HT1080 (cell line): ENCODE results near the gene KRTAP1-3. TPM values are rescaled to one million over a fixed set of nuclear protein-coding genes. Genes with fewer than 3 reads are reported as not detected.
"Not testable (repeated sequence)": the region's sequence is repeated elsewhere in the genome, so short reads cannot be mapped to it uniquely, and the experiment has no call there.

Source experiments
- DNase-seq: peaks from one replicate; pipeline ENCODE4 v3.0.0-alpha.2; 2015; ENCODE audit warnings: low read depth
- polyA plus RNA-seq, 2 experiments: library from polyadenylated mRNA; depleted of rRNA; stranded (reverse); fragments of >200 nt; gene quantifications; 2 replicates each; pipeline ENCODE4 v1.2.3, GENCODE V29; 2015
- total RNA-seq: library from RNA; depleted of rRNA; stranded (reverse); fragments of >200 nt; shearing (Covaris generic); gene quantifications from 2 replicates; pipeline ENCODE4 v1.2.3, GENCODE V29; 2014; rRNA removed

KRTAP1-3 gene, protein sequence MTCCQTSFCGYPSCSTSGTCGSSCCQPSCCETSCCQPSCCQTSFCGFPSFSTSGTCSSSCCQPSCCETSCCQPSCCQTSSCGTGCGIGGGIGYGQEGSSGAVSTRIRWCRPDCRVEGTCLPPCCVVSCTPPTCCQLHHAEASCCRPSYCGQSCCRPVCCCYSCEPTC
- not detected in 2 replicates for total RNA-seq
- polyA plus RNA-seq (2015; cell fraction: cytosol; rRNA removed): not detected in 2 replicates
- not detected in 2 replicates for polyA plus RNA-seq (2015; cell fraction: nucleus; rRNA removed)

DNA sequence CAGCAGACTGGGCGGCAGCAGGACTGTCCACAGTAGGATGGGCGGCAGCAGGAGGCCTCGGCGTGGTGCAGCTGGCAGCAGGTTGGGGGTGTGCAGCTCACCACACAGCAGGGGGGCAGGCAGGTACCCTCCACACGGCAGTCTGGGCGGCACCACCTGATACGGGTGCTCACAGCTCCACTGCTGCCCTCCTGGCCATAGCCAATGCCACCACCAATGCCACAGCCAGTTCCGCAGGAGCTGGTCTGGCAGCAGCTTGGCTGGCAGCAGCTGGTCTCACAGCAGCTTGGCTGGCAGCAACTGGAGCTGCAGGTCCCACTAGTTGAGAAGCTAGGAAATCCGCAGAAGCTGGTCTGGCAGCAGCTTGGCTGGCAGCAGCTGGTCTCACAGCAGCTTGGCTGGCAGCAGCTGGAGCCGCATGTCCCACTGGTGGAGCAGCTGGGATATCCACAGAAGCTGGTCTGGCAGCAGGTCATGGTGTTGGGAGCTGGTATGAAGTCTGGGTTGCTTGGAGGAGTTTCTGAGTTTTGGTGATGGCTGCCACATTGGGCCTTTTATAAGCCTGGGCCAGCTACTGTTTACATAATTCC is at the start of gene KRTAP1-3:
Gene KRTAP1-3 (minus strand): TSS at position 529 of the 590 bp plus-strand sequence. CDS start 53 bp downstream, at position 476.
- not testable (repeated sequence) for DNase-seq

DNA sequence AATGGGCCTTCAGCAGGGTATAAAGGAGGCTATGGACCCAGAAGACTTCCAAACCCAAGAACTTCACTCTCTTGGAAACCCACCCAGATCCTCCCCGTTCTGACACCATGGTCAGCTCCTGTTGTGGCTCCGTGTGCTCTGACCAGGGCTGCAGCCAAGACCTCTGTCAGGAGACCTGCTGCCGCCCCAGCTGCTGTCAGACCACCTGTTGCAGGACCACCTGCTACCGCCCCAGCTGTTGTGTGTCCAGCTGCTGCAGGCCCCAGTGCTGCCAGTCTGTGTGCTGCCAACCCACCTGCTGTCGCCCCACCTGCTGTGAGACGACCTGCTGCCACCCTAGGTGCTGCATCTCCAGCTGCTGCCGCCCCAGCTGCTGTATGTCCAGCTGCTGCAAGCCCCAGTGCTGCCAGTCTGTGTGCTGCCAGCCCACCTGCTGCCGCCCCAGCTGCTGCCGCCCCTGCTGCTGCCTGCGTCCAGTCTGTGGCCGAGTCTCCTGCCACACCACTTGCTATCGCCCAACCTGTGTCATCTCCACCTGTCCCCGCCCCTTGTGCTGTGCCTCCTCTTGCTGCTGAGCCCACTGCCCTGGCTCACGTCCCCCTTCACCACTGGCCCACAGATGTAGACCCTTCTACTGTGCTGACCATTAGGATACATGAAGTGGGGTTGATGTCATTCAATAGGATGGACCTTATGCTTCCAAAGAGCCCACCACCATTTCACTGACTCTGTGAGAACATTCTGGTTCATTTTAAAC is 49.6 kb upstream of the KRTAP1-3 start, which contains the start of gene KRTAP4-7:
Gene KRTAP4-7 (plus strand): TSS at position 51 of the 757 bp plus-strand sequence. CDS start 57 bp downstream, at position 108.
- DNase-seq: not testable (repeated sequence)

DNA sequence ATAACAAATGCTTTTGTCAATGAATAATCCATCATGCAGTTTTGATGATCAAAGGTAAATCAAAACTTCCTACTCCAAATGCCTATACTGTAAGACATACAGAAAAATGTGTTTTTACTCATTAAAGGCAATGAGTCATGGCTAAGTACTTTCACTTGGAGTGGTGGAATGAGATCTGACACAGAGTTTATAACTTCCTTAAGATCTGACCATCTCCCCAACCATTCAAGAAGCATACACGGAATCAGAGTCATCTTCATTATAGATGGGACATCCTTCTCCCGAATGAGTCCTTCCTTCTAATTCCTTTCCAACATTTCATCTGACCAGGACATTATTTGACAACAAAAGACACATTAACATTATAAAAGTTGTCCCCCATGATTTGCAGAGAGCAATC is 48.8 kb upstream of the KRTAP1-3 start:
- DNase-seq: peak; percentile 82

DNA sequence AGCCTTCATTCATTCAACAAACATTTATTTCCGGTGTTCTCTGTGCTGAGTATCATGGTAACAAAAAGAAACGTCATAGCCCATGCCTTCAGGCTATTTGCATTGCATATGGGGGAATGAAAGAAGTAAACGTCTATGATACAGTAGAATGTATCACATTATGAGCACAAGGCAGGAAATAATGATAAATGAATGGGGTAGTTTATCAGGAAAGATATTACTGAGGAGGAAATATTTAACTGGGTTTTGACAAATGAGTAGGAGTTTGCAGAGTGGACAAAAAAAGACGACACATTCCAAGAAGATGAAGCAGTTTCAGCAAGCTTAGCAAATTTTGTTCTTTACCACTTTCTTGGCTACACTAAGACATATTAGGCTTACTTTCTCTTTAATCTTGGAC is 48.0 kb upstream of the KRTAP1-3 start:
- DNase-seq: peak; percentile 44

DNA sequence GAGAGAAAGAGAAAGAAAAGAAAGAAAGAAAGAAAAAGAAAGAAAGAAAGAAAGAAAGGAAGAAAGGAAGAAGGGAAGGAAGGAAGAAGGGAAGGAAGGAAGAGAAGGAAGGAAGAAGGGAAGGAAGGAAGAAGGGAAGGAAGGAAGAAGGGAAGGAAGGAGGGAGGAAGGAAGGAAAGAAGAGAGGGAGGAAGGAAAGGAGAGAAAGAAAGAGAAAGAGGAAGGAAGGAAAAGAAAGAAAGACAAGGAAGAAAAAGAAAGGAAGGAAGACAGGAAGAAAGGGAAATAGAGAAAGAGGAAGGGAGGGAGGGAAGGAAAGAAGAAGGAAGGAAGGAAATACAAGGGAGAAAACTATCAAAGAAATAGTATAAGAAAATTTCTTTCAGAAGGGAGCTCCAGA is 42.1 kb upstream of the KRTAP1-3 start:
- no peak for DNase-seq

DNA sequence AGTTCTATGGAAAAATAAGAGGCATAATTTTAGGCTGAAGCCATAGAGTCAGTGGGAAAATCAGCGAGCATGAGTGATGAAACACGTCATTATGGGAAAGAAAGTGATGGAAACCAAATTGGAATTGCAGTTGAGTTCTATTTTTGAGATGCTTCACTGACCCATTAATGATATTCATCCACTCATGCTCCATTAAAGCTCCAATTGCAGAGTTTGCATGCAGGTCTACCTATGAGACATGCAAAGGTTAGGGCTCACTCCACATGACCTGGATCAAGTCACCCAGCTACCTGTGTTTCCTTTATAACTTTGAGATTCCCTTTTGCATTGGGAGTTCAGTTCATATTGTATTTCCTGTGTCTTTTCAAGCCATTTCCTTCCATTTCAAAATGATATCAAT is 39.0 kb upstream of the KRTAP1-3 start:
- DNase-seq: no peak

DNA sequence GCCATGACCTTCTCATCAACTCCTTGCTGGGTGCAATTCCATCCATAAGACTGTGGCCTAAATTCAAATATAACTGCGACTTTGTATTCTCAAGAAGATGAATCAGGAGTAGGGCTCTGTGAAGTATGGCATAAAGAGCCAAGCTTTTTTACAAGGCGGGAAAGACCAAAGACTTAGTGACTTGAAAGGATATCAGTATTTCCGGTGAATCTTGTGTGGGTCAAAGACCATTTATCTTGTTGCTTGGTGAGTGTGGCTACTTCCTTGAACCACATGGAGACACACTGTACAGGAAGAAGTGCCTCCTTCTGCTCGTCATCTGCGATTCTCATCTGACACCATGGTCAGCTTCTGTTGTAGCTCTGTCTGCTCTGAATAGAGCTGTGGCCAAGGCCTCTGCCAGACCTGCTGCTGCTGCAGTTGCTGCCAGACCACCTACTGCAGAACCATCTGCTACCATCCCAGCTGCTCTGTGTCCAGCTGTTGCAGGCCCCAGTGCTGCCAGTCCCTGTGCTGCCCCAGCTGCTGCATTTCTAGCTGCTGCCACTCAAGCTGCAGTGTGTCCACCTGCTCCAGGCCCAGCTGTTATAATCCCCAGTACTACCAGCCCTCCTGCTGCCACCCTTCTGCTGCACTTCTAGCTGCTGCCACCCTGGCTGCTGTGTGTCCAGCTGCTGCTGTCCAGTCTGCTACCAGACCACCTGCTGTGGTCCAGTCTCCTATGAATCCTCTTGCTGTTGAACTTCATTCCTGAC is 37.1 kb upstream of the KRTAP1-3 start:
- no peak for DNase-seq

DNA sequence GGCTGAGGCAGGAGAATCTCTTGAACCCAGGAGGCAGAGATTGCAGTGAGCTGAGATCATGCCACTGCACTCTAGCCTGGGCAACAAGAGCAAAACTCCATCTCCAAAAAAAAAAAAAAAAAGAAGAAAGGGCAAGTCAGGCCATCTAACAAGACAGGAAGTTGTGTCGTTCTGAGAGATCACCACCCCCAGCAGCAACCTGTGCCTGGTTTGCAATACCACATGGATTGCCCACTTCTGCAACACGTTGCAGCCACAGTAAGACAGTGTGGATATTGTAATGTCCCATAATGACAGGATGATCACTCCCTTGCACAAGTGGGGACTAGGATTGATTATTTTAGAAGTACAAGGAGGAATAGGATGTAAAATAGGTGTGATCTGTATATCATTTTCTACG is 34.4 kb upstream of the KRTAP1-3 start:
- DNase-seq: no peak

DNA sequence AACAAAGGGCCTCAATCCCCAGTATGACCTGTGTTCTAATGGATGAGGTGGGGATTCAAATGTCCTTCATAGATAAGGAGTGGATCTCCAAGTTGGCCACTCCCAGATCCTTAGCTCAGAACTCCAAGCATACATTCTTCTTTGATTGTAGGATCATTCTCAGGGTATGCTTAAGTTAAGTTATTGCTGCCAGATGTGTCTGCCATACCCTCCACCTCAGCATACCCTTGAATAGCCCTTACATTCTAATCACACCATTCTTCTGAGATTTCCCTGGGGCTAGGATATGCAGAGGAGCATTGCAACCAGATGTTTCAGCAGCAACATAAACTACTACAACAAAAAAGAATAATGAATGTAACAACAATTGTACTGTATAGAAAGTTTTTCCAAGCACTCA is 32.6 kb upstream of the KRTAP1-3 start:
- DNase-seq: no peak

DNA sequence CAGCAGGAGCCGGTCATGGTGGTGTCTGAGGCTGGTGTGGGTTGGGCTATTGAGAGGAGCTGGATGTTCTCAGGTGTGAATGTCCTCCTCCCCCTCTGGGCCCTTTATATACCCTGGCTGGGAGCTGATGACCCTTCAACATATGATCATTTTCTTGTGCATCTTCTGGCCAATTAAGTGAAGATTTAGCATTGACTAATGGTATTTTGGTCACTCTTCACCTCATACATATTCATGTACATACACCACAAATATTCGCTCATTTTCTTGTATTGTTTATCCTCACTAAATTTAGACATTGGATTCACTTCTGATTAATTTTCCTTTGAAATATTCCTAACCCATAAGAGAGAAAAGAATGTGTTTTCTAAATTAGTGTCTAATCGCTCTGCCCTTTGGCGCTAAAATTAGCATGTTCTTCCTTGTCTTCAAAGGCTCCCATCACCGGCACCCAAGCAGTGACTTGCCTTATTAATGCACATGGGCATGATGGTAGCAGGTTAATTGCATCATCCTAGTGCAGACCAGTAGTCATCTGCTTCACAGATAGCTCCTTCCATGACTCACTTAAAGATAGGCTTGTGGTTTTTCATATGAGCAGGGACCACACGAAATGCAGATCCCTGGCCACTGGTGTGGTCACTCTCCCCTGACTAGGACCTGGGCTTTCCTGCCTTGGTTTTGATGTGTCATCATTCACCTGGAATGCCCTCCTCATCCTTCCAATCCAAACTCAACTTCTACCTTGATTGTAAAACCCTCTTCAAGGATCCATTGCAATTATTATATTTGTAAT is 31.4 kb upstream of the KRTAP1-3 start, which contains the start of gene KRTAP2-4:
Gene KRTAP2-4 (minus strand): TSS at position 51 of the 796 bp plus-strand sequence. CDS start 34 bp downstream, at position 17.
- DNase-seq: peak; percentile 95

DNA sequence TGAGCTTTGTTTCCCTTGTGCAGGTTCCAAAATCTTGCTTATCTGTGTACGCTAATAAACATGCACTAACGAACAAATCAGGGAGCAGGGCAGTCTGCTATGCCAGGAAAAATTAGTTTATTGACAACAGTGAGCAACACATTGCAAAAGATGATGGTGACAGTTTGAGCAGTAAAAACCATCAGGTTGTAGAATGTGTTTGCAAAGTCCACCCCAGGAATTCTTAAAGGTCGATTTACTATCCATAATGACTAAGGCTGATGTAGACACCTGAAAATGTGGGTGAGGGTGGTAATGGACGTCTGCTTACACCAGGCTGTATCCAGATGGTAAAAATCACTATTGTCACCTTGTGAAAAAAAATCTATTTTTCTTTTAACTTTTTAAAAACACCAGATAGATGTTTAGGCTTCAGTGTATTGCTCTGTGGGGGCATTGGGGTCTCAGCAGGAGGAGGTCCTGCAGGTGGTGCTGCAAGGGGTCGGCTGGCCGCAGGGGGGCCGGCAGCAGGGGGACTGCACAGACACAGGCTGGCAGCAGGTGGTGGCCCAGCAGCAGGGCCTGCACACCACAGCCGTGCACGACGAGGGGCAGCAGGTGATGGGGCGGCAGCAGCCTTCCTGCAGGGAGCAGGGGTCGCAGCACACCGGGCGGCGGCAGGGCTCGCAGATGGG is 30.5 kb upstream of the KRTAP1-3 start:
- DNase-seq: not testable (repeated sequence)

DNA sequence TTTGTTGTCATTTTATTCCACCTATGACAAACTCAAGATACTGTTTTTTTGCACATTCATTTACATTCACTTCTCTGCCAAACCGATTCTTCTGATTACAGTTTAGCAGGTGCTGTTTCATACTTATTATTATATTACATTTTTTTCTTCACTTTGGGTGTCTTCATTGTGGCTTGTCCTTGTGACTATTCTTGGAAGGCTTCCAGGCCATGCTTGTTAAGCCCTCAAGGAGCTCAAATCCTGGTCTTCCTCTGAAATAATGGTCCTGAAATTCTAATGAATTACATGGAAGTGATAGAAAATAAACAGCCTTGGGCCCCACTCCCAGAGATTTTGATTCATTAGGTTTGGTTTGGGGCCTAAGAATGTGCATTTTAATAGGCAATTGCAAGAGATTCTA is 29.6 kb upstream of the KRTAP1-3 start:
- DNase-seq: no peak

DNA sequence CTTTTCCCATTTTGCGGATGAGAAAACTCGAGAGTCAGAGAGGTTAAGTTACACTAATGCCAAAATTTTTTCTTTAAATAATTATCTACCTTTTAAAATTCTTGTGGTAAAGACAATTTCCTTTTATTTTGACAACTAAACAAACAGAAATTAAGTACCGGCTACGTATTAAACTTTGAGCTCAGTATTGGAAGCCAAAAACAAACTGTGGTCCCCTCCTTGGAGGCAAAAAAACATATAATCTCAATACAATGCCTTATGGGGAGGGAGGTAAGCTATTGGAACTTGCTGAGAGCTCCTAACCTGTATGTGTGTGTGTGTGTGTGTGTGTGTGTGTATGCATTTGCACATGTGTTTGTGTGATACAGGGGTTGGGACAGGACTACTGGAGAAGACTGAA is 28.8 kb upstream of the KRTAP1-3 start:
- DNase-seq: no peak

DNA sequence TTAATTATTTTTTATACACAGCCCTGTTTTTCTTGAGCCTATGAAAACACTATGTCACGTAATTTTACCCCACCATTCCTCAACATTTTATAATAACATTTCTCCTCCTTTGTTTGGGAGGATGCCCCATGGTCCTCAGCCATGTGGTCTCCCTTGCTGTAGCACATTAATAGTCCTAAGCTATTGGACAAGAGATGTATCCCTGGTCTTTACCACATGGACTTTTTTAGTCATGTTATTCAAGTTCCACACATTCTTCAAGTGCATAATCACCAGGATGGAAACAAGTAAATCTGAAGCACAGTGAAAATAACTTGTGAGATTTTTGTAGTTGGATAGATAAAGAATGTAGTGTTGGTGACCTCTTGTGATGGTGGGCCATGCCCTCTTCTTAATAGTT is 27.3 kb upstream of the KRTAP1-3 start:
- peak; percentile 80 for DNase-seq

DNA sequence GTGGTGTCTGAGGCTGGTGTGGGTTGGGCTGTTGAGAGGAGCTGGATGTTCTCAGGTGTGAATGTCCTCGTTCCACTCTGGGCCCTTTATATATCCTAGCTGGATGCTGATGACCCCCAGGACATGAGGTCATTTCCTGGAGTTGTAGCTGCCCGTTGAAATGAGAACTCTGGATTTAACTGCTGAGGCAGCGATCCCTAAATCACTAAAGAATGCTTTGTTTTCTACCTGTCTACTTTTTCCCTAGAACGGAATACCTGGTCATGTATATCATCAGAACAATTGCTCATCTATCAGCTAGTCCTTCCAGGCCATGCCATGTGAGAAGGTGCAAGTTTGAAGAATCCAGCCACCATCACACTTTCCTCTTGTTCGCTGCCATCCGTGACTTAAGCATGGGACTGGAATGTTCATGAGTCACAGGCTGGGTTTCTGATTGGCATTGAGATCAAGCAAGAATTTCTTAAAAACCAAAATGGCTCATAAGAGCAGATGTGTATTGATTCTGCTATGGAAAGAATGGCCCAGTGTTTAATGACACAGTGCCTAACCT is 25.5 kb upstream of the KRTAP1-3 start, which contains the start of gene KRTAP2-3:
Gene KRTAP2-3 (minus strand): TSS at position 63 of the 553 bp plus-strand sequence. CDS start 64 bp downstream, outside the sequence.
- DNase-seq: peak; percentile 86

DNA sequence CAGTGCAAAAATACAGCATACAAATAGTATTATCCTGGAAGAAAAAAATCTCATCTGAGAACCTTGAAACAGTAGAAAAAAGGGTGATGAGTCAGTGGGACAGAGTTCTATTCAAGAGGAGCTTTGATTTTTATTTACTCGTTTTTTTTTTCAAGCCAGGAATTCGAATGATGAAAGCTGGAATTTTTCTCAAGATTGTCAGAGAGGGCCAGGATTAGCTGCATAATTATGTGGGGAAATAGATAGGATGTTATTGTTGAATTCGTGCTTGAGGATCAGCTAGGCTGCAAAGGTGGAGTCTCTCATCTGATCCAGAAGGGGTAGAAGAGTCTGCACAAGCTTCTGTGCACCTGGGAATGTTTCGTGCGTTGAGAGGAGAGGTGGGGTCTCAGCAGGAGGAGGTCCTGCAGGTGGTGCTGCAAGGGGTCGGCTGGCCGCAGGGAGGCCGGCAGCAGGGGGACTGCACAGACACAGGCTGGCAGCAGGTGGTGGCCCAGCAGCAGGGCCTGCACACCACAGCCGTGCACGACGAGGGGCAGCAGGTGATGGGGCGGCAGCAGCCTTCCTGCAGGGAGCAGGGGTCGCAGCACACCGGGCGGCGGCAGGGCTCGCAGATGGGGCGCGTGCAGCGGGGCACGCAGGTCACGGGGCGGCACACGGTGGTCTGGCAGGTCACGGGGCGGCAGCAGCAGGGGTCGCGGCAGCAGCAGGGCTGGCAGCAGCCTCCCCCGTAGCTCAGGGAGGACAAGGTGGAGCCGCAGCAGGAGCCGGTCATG is 24.8 kb upstream of the KRTAP1-3 start:
- DNase-seq: peak; percentile 86

DNA sequence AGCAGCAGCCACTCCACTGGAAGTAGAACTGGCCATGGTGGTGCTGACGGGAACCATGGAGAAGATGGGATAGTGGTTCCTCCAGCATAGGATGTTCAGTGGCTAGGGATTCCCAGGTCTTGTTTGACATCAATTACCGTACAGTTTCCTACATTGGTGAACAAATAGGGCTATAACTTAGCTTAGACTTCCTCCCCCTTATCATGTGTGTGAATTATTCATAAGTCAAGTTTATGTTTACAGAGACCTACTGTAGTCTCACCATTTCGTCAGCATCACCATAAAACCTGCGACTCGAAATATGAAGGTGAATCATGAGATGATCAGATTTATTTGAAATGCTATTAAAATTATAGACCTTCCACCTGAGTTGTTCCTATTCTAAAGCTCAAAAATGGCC is 24.1 kb upstream of the KRTAP1-3 start:
- no peak for DNase-seq

DNA sequence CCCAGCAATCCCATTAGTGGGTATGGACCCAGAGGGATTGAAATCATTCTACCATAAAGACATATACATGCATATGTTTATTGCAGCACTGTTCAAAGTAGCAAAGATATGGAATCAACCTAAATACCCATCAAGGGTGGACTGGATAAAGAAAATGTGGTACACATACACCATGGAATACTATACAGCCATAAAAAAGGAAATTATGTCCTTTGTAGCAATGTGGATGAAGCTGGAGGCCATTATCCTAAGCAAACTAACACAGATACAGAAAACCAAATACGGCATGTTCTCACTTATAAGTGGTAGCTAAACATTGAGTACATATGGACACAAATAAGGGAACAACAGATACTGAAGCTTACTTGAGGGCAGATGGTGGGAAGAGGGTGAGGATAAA is 22.9 kb upstream of the KRTAP1-3 start:
- no peak for DNase-seq

DNA sequence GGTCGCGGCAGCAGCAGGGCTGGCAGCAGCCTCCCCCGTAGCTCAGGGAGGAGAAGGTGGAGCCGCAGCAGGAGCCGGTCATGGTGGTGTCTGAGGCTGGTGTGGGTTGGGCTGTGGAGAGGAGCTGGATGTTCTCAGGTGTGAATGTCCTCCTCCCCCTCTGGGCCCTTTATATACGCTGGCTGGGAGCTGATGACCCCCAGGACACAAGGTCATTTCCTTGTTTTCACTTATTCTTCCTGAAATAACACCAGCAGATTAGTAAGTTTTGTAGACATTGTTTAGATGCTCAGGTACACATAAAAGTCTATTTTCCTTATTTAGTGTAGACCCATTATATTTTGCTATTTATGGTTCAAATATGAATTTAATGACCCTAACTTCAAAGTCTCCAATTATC is 20.5 kb upstream of the KRTAP1-3 start, which contains the start of gene KRTAP2-2:
Gene KRTAP2-2 (minus strand): TSS at position 101 of the 400 bp plus-strand sequence. CDS start 19 bp downstream, at position 82.
- DNase-seq: not testable (repeated sequence)
